Activated CD8-positive, alpha-beta memory T cell treated with anti-CD3 and anti-CD28 coated beads, Interleukin-2, amount 50 U/mL, for 1 hour (primary cell): ENCODE data around the gene UGT2A1.
"Not testable (repeated sequence)": the region's sequence is repeated elsewhere in the genome, so short reads cannot be mapped to it uniquely, and the experiment has no call there.

Experiments used
- DNase-seq: peaks from one replicate; pipeline ENCODE4 v3.0.0-alpha.2; 2020; ENCODE audit errors: extremely low read depth

The UGT2A1 gene

GRCh38 chr4:69653147-69653546, at the start of gene UGT2A1:
Gene UGT2A1, minus strand, starts transcription at chr4:69653247. Its CDS starts 5,603 bp downstream, at chr4:69647644.
- no peak for DNase-seq

GRCh38 chr4:69702201-69702600, 49.2 kb upstream of the UGT2A1 start:
- DNase-seq = no peak

GRCh38 chr4:69701696-69702095, 48.6 kb upstream of the UGT2A1 start:
- no peak for DNase-seq

- no peak for DNase-seq
These were observed 44.6 kb upstream of the UGT2A1 start for GRCh38 chr4:69697536-69698242.

- DNase-seq = no peak
These were observed 36.6 kb upstream of the UGT2A1 start for GRCh38 chr4:69689599-69689998.

- DNase-seq = no peak
These were observed 31.8 kb upstream of the UGT2A1 start for GRCh38 chr4:69684804-69685203.

- no peak for DNase-seq
These were observed 15.6 kb upstream of the UGT2A1 start for GRCh38 chr4:69668680-69669079.

- DNase-seq = not testable (repeated sequence)
These were observed 11.0 kb upstream of the UGT2A1 start for GRCh38 chr4:69664009-69664408.

- not testable (repeated sequence) for DNase-seq
These were observed 8.2 kb upstream of the UGT2A1 start for GRCh38 chr4:69661130-69661803.

- no peak for DNase-seq
These were observed 5.1 kb upstream of the UGT2A1 start for GRCh38 chr4:69658133-69658532.

- no peak for DNase-seq
These were observed 3.7 kb upstream of the UGT2A1 start for GRCh38 chr4:69656653-69657158.

- no peak for DNase-seq
These were observed 2.2 kb downstream of the UGT2A1 start for GRCh38 chr4:69650872-69651271.

- no peak for DNase-seq
These were observed 3.4 kb downstream of the UGT2A1 start for GRCh38 chr4:69649629-69650028.

- DNase-seq = no peak
These were observed 3.8 kb downstream of the UGT2A1 start for GRCh38 chr4:69649207-69649606.

GRCh38 chr4:69642961-69643360, 10.1 kb downstream of the UGT2A1 start:
- no peak for DNase-seq

- no peak for DNase-seq
These were observed 12.8 kb downstream of the UGT2A1 start for GRCh38 chr4:69640289-69640688.

GRCh38 chr4:69639542-69639941, 13.5 kb downstream of the UGT2A1 start, which contains the start of gene UGT2A2:
Gene UGT2A2, minus strand, starts transcription at chr4:69639642. Its CDS starts 2 bp downstream, at chr4:69639640.
- DNase-seq = no peak

GRCh38 chr4:69617083-69617694, 35.9 kb downstream of the UGT2A1 start:
- DNase-seq = no peak

GRCh38 chr4:69610484-69610883, 42.6 kb downstream of the UGT2A1 start:
- DNase-seq = no peak

- DNase-seq = no peak
These were observed 52.0 kb downstream of the UGT2A1 start for GRCh38 chr4:69601065-69601464.

GRCh38 chr4:69600013-69600412, 53.0 kb downstream of the UGT2A1 start:
- DNase-seq = no peak

GRCh38 chr4:69594382-69594781, 58.7 kb downstream of the UGT2A1 start:
- DNase-seq = no peak

- no peak for DNase-seq
These were observed 61.7 kb downstream of the UGT2A1 start for GRCh38 chr4:69591364-69591763.
